Activated T-cell treated with anti-CD3 and anti-CD28 coated beads for 48 hours (primary cell): ENCODE results near the gene GIMAP1.

Experiments used
- DNase-seq: peaks from one replicate; pipeline ENCODE4 v3.0.0-alpha.2; 2020; ENCODE audit warnings: low read depth

GIMAP1 gene

DNA sequence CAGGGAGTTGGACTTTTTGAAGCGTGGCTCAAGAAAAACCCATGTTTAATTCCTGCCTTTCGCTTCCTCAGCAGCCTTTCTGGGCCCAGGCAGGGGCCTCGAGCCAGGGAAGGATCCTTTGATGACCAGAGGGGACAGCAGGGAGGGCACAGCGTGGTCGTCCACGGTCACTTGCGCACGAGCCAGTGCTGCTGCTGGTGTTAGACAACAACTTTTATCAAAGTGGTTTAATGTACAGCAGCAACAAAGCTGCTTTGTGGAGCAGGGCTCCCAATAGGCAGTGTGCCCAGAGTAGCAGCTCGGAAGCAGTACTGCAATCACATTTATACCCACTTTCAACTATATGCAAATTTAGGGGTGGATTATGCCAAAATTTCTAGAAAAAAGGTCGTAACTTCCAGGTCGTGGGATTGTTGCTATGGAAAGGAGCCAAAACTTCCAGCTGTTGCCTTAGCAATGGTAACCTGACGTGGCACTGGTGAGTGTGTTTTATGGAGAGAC lies 6.1 kb downstream of the GIMAP1 start:
- no peak for DNase-seq

DNA sequence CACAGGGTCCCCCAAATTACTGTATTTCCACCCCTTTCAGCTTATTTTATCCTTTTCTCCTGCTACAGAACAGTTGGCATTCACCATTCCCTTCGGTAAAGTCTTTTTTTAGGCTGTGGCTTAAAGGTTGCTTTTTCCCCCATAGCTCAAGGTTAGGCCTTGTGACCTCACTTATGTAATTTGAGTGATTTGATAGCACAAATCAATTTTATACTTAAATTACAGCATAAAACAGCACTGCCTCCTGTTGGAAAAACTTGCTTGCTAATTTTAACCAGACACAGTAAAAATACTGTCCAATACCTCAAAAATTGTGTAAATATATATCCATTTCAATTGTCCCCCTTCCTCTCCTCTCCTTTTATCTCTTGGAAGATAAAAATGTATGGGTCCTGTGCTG lies 7.1 kb downstream of the GIMAP1 start:
- no peak for DNase-seq

DNA sequence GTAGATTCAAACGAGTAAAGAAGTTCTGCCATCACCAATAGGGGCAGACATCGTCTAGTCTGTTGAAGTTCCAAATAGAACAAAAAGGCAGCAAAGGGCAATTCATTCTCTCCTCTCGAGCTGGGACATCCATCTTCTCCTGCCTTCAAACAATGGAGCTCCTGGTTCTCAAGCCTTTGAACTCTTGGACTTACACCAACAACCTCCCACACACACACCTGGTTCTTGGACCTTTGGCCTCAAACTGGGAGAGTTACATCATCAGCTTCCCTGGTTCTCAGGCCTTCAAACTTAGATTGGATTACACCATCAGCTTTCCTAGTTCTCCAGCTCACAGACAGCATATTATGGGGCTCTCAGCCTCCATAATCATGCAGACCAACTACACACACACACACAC lies 11.0 kb downstream of the GIMAP1 start:
- no peak for DNase-seq

DNA sequence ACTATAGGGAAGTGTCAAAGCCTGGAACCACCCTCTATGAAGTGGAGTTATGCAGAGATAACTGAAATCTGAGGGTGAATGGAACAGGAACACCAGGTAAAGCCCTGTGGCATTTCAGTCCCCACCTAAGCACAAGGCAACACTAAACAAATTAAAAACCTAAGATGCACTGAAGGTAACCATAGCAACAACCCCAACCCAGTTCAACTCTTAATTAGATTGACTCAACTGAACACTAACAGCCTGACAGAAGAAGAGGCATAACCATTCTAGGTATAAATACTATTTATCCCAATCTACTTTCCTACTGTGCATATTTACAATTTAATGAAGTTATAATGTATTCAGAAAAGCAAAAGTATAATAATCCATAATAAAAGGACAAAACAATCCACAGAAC lies 11.6 kb downstream of the GIMAP1 start:
- DNase-seq: no peak

DNA sequence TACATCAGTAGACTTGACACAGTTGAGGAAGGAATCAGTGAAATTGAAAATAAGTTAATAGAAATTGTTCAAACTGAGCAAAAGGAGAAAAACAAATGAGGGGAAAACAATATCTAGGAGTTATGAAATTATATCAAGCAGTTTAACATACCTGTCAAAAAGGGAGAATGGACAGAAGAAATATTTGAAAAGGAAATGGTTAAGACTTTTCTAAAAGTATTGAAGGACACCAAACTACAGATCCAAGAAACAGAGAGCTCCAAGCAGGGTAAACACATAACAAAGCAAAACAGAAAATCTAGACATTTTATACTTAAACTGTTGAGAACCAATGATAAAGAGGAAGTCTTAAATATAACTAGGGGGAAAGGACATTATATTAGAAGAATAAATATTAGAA lies 12.2 kb downstream of the GIMAP1 start:
- DNase-seq: no peak

DNA sequence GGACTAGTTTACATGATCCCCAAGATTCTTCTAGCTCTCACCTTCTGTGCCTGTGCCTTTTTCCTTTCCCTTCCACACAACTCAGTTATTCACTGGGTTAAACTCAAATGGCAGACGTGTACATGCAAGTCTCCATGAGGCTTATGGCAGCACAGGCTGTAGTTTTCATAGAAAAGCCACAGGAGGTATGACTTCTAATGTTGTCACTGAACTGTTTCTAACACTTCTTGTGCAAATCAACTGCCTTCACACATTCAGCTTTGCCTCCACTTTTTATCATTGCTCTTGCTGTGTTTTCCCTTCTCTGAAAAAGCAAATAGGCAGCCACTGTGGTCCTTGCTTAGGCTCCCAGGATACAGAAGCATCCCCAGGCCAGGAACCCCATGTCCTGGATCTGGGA lies 15.5 kb downstream of the GIMAP1 start:
- DNase-seq: no peak

DNA sequence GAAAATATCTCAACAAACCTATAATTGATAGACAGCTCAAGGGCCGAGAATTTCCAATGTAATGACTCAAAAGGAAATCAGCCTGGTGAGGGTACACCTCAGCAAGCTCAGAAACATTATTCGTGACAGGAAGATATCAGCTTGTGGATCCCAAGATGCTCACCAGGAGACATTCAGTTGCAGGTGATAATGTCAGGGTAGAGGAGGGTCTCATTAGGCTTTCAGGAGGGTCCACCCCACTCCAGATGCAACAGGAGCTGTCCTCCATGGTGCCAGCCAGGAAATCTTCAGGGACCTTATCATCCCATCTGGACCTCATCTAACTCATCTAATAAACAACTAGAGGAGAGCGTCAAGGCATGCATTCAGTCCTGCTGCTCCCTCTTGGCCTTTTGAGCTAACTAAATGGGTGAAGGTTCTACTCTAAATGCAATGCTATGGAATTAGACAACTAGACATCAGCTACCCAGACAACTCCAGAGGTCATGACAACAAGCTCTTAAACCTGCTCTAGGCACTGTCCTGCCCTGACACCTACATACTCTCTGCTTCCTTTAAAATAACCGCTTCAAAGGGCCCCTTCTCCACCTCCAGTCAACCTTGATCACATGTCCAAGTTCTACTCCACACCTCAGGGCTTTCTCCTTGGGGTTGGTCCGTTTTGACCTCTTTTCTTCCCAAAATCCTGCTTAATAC lies 16.5 kb downstream of the GIMAP1 start:
- no peak for DNase-seq

DNA sequence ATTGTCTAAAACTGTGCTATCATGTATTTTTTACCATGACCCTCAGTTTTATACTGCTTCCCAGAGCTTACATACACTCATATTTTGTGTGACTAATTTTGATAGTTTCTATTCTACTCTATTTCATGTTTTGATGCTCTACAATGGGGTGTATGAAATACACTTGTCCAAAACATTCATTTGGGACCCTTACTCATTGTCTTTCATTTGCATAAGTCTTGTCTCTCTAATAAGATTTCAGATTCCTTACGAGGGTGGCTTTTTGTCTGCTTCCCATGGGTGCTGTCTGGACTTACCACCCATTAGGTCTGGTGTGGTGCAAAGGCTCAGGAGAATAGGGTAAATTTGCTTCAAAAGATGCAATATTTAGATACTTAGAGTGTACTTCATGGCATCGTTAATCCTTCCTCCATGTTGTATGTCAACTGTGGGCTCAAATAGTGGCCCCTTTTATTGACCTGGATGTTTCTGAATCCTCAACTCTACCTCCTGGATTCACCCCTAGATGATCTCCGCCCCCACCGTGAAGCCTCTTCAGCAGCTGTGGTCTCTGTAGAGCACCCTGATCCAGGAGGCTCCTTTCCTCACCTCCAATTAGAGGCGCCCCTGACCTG lies 17.2 kb downstream of the GIMAP1 start:
- DNase-seq: no peak

DNA sequence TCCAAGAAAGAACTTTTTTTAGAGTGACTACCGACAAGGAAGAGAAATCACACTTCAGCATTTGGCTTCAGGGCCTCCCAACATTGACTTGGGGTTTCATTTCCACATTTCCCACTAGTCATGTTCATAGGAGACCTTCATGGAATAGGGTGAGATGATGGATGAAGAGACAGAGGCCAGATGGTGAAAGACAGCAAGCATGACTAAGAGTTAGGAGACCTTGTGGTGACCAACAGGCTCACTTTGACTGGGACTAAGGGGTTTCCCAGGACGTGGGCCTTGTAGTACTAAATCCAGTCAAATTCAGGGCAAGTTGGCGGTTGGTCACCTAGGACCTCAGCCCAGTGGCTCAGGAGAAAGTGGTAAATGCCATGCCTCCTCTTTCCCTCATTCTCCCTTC lies 17.8 kb downstream of the GIMAP1 start:
- DNase-seq: no peak

DNA sequence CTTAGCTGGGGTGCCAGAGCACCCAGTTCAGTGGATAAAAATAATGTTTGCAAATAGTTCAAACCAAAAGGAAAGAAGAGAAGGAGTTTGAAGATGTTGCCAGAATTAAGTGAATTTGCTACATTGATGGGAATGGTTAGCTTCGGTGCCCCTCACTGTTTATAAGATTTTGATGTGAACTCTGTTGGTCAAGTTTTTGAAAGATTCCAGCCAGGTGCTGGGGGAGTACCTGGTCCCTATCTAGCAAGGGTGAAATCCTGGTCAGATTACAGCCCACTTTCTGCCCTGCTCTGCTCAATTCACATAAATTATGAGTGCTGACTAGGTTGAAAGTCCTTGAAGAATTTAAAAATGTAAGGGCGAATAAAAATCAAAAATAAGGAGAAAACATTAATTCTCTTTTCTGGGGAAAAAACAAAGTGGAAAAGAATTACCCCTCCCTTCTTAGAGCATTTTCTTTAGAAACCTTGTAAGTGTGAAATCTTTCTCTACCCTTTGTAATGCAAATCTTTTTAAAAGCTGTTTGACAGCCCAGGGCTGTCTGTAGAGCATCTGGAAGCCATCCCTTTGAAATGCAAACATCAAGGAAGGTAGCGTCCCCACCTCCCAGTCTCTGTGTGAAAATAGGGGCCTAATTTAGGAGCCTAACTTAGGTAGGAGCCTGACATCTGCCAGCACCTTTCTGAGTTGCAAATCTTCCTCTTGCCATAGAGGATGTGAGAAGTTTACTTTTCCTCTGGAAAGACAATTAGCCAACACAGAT lies 19.4 kb downstream of the GIMAP1 start:
- DNase-seq: no peak

DNA sequence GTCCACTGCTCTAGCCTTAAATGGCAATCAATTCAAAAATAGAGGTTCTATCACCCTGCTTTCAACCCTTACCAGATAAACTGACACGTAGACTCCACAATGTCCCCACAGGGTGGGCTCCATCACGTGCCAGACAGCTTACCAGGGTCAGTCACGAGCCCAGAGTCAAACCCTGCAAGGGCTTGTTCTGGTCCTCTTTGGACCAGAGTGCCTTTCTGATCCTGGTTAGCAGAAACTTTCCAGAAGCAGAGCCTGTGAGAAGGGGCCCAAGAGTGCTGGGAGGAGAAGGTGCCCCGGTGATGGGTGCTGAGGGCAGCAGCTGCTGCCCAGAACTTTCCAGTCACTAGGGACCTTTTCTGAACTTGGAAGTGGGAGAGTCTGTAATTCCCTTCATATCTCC lies 20.5 kb downstream of the GIMAP1 start:
- DNase-seq: no peak

DNA sequence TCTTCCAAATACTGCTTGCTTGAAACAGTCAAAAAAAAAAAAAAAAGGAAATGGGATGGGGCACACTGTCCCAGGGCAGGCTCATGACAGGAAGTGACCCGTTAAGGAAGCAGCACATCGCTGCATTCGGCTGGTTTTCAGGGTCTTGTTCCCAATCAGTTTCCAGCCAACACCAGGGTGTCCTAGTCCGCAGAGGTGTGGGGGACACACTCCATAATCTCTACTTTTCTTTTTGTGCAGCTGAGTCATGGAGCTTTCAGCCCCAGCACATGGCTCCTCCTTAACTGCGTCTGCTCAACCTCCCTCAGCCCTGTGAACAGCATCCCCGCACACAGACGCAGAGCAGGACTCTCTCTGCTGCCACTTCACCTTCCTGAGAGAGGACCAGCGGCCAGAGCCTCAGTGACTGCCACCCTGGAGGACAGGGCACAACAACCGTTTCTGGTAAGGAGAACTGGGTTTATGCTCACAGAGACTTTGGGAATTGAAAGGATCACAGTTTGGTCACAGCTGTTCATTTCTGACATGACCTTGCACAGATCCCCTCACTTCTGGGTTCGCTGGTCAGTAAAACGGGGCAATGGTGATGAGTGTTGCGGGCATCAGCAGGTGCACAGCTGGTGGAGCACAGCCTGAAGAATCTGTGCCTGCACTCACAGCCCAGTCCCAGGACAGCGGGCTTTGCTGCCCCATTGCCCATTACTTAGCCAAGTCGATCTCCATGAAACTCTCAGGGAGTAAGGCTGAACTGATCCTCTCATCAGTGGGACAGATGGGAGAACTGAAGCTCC lies 21.0 kb downstream of the GIMAP1 start, which contains the start of gene GIMAP5:
Gene GIMAP5, plus strand, starts transcription at position 154 of the 791 bp plus-strand sequence. CDS start 3,467 bp downstream, outside the sequence.
- no peak for DNase-seq

DNA sequence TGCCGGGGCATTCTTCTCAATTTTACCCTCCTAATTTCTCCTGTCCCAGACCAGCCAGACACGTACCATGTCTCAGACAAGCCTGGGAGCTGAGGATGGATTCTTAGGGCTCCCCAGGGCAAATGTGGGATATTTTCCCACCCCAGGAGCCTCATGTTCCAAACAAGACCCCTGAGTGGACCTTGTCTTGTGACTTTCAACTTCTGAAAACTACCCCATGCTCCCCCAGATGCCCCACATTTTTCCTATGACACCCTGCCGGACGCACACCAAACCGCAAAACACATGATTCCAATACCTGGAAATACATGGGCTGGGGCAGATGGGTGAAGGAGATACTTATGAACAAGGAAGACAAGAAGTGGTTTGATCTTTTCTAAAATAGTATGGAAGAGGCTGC lies 21.7 kb downstream of the GIMAP1 start:
- DNase-seq: no peak

DNA sequence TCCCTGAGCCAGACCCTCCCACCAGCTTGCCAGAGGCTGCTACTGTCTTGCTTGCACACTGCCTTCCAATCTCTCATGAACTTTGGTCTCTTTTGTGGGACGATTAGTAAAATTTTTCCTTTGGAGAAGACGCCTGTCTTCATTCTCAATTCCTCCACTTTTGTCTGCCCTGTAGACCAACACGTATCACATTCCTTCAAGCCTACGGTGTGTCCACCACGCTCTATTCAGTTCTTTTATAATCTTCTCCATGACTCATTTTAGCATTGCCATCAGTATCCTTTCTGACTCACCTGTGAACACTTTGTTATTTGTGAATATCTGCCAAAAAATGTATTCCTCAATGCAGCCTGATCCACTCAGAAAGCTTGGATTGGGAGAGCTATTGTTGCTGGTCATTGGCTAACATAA lies 22.2 kb downstream of the GIMAP1 start:
- DNase-seq: no peak

DNA sequence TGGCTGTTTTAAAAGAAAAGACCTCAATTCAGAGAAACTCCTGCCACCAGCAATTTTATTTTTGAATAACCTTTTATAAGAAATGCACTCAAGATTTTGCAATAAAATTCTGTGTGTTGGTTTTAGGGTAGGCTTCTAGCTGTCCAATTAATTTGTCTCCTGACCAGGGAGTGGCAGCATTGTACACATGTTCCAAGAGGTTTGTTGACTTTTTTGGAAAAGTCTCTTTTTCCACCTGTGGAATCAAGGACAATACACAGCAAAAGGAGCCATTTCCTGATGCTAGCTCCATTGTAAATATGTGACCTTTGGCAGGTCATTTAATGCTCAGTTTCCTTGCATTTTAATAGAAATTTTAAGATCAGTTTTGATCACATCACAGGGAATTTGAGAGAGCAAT lies 22.6 kb downstream of the GIMAP1 start:
- no peak for DNase-seq

DNA sequence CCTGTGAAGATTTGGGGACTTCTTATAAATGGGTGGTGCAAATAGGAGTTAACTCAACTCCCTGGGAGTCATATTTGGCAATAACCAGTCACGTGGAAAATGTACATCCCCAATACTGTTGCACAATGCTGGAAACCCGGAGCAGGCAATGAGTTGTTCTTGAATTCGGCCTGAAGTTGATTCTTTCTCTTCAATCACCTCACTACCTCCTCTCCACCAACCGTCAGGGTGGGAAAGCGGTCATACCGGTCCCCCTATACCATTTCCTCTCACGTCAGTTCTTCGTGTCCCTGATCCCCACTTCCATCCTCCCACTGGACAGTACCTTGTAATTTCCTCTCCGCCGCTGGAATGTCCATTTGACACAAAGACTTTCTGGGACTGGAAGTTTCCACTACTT lies 23.6 kb downstream of the GIMAP1 start:
- DNase-seq: no peak

DNA sequence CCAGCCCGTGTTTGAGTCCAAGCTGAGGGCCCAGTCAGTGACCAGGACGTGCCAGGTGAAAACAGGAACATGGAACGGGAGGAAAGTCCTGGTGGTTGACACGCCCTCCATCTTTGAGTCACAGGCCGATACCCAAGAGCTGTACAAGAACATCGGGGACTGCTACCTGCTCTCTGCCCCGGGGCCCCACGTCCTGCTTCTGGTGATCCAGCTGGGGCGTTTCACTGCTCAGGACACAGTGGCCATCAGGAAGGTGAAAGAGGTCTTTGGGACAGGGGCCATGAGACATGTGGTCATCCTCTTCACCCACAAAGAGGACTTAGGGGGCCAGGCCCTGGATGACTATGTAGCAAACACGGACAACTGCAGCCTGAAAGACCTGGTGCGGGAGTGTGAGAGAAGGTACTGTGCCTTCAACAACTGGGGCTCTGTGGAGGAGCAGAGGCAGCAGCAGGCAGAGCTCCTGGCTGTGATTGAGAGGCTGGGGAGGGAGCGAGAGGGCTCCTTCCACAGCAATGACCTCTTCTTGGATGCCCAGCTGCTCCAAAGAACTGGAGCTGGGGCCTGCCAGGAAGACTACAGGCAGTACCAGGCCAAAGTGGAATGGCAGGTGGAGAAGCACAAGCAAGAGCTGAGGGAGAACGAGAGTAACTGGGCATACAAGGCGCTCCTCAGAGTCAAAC lies 26.0 kb downstream of the GIMAP1 start:
- no peak for DNase-seq

DNA sequence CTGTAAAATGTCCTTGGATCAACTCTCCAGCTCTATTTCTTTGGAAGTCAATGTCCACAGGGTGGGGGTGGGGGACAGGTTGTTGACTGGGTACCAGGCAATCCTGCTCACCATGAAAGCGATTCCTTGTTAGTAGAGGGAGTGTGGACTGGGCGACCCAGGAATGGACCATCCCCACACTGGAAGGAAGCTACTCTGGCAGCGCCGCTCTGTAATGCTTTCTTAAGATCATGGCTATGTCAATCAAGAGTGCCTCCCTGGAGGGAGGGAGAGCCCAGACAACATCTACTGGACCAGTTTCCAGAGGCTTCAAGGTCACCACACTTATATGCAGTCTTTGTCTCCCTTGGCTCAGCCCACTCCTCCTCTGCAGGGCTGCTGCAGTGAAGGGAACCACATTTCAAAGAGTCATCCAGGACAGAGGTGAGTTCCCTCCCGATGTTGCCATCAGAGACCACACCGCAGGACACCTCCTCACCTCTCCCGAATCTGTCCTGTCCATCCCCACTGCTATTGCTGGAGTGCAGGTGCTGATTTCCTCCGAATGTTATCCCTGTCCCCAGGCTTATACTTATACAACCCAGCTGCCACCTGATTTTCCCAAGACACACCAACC lies 27.7 kb downstream of the GIMAP1 start:
- DNase-seq: no peak

DNA sequence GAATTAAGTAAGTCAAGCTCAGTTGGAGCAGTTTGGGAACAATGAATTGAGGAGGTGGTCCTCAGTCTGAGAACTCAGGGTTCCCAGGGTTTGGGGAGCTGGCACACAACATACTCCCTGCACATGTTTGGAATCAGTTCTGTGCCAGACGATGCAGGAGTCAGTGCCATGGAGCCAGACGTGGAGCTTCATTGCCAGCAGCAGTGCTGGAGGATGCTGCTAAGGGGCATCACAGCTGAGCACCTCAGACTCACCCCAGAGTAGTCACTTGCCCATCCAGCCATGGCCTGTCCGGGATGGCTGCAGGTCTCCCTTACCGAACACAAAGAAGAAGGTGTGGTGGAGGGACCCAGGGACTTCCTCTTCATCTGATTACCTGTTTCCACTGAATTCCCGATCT lies 28.7 kb downstream of the GIMAP1 start:
- no peak for DNase-seq

DNA sequence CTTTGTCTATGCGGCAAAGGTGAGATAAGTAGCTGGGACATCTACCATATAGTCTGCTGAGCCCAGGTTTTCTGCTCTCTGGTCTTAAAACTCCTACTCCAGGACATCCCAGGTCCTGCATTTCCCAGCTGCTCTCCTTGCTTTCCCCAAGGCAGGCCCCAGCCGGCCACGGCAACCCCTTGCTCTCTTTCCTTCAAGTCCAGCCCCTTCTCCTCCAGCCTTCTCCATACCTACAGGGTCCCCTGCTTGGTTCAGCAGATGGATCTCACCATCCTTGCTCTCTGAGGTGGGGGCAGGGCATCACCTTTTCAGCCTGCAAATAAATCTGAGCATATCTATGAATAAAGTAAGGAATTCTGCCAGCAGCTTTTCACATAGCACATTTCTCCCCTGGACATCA lies 29.5 kb downstream of the GIMAP1 start:
- DNase-seq: no peak

DNA sequence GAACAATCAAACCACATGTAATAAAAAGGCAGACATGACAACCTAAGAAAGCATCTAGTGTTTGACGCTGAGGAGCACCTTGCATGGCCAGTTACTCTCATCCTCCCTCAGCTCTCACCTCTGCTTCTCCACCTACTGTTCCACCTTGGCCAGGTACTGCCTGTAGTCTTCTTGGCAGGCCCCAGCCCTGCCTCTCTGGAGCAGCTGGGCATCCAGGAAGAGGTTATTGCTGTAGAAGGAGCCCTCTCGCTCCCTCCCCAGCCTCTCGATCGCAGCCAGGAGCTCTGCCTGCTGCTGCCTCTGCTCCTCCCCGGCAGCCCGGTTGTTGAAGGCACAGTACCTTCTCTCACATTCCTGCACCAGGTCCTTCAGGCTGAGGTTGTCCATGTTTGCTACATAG lies 30.5 kb downstream of the GIMAP1 start:
- DNase-seq: no peak
